Spleen (tissue), 7 donors: ENCODE measurements around the gene ELP2.

ENCODE experiments used
- CTCF ChIP-seq, 11 experiments: fragments of 200-600 bp in 7 of 11; fragments of 450-650 bp in 4 of 11; sonication (generic) in 4 of 11; IDR thresholded peaks in 8 of 11; conservative IDR thresholded peaks in 3 of 11; 1 replicate in 7 of 11; 2 replicates in 4 of 11; pipeline versions ENCODE4 v1.4.0 to v1.8.0; 2016 to 2021; ENCODE audit warnings: antibody characterized with exemption in 11 of 11, inconsistent platforms in 4 of 11, mild to moderate bottlenecking in 1 of 11
- POLR2A ChIP-seq, 3 donors: fragments of 450-650 bp; IDR thresholded peaks; one replicate each; pipeline ENCODE4 v1.5.1; 2017; ENCODE audit warnings: antibody characterized with exemption in 3 of 3, mild to moderate bottlenecking in 1 of 3
- donor health status: DM: no; HTN: no; CAD: no; lungs with moderate emphysema.
- donor health status: DM: no; HTN: no; CAD: no.
- donor health status: DM: no; HTN: no; CAD: no.

GRCh38 chr18:36128907-36129299, 796 bp upstream of the ELP2 start:
- TF ChIP-seq CTCF (IDR thresholded peaks at IDR 0.05 in 8 of 11, conservative IDR thresholded peaks at IDR 0.05 in 3 of 11), result no peak
- TF ChIP-seq POLR2A (IDR thresholded peaks at IDR 0.05), result no peak
